Pancreas (tissue), 10 donors: ENCODE results near the gene CXADR. TPM values are rescaled to one million over a fixed set of nuclear protein-coding genes. Genes with fewer than 3 reads are reported as not detected.
"Not testable (repeated sequence)": the region's sequence is repeated elsewhere in the genome, so short reads cannot be mapped to it uniquely, and the experiment has no call there.

Source experiments
- ATAC-seq, 4 donors: fragments of 200-7000 bp; cut with Tn5 transposase; one replicate each; pipeline versions ENCODE4 v1.8.0 to v1.9.1; 2020; ENCODE audit warnings: mild to moderate bottlenecking in 4 of 4, moderate library complexity in 4 of 4
- DNase-seq, 6 donors: peaks; one replicate each; pipeline ENCODE4 v3.0.0-alpha.2; 2020
- FAIRE-seq: peaks from 2 replicates; lab custom pipeline; 2012; peaks lifted over from hg19 to GRCh38; lab: Jason Lieb, UNC
- H3K27ac ChIP-seq, 4 donors: fragments of 200-600 bp; sonication (generic); 1 replicate in 3 of 4; 2 replicates in 1 of 4; pipeline versions ENCODE4 v1.5.0 to v1.8.0; 2020
- H3K27me3 ChIP-seq, 4 donors: fragments of 200-600 bp; one replicate each; pipeline ENCODE4 v1.8.0; 2021
- H3K36me3 ChIP-seq, 3 donors: fragments of 200-600 bp; sonication (generic) in 1 of 3; one replicate each; pipeline versions ENCODE4 v1.5.0 to v1.8.0; 2020 to 2021
- H3K4me1 ChIP-seq, 3 donors: fragments of 200-600 bp; one replicate each; pipeline ENCODE4 v1.8.0; 2021
- H3K4me3 ChIP-seq, 4 donors: fragments of 200-600 bp; sonication (generic) in 2 of 4; one replicate each; pipeline versions ENCODE4 v1.5.0 to v1.8.0; 2020 to 2021
- H3K9me3 ChIP-seq, 4 donors: fragments of 200-600 bp; one replicate each; pipeline ENCODE4 v1.8.0; 2021
- WGBS, 2 donors: extraction: QIAGEN DNeasy Blood & Tissue Kit; methylation state at CpG; one replicate each; pipeline ENCODE4 v1.1.7; 2013; 5-methylcytosine and 5-hydroxymethylcytosine counted together
- intact Hi-C, 3 donors: fragments of 100-400 bp; cut with DNase I; formaldehyde crosslinking; loops; one replicate each; pipeline versions ENCODE4 v1.11.1 to v1.14.2; 2022
- polyA plus RNA-seq, 2 donors: library from polyadenylated mRNA; stranded (reverse); fragments of 200-250 nt; gene quantifications; one replicate each; pipeline ENCODE4 v1.2.3, GENCODE V29; 2013
- total RNA-seq, 6 donors: library from RNA; stranded (reverse); fragmentation: NEBNext Ultra II Directional in 4 of 6; extraction: Animal tissue kit (Norgen Biotek cat#: 25700) in 4 of 6; gene quantifications; one replicate each; pipeline versions ENCODE4 v1.2.1 to v1.2.4, GENCODE V29; 2021 to 2023
- TF ChIP-seq, protein P1 (sequence below), 4 donors: fragments of 200-600 bp; sonication (generic) in 3 of 4; IDR thresholded peaks; one replicate each; pipeline versions ENCODE4 v1.5.0 to v1.8.0; 2021; ENCODE audit warnings: antibody characterized with exemption in 4 of 4
- donor health status: healthy with polysubstance abuse.
- donor health status: DM: no; HTN: no; CAD: no; lungs with moderate emphysema.
- donor health status: DM: no; HTN: no; CAD: no.
- donor health status: control.
- donor health status: control.
- donor health status: Bipolar disorder and iron deficiency.
- donor health status: DM: yes; HTN: yes; CAD: no.
- donor health status: DM: no; HTN: no; CAD: no.
- donor health status: DM: no; HTN: no; CAD: no.
- donor health status: DM: yes; HTN: yes; CAD: no.

CXADR gene
- total and polyA plus RNA-seq, 8 donors: 5.1 to 24.8 (median 15.1) TPM

DNA sequence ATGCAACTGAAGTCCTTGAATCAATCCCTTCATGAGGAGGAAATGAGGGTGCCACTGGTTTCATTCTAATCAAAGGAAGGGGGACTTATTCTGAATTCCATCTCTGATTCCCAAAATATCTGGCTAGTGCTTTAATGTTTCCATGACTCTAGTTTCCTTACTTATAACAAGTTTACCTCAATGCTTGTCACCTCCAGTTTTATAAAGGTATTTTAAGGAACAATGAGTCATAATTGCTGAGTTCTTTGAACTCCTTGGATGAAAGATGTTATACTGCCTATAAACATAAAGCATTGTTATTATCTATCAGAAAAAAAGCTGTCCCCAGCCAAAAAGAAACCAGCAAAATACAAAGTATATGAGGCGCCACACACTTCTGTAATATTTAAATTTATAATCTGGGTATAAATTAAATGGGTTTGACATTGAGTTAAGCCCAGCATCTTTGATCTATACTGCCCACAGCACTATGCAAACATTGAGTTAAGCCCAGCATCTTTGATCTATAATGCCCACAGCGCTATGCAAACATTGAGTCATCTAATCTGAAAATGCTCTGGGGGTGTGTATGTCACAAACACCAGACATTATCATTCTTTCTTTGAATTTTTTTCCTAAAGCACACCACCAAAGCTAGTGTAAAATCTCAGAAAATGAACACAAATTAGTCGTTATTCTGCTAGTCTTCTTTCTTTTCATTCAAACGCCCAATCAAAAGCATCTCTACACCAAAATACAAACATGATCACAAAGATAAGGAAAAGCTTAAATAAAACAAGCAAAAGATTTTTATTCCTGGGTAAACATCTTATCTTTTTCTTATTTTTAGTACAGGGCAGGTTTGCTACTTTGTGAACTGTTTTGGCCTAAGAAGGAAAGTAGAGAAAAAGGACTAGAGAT, 11.5 kb upstream of the CXADR start:
- intact Hi-C loops: no loop called here
- Histone ChIP-seq H3K27ac (no peak overlapping the region), H3K27me3 (no peaks in the 10 kb centered on the region), H3K4me1 (peaks cover 0 to 3% (median 0%) of the 10 kb centered on the region in 3 donors), H3K9me3 (no peaks in the 10 kb centered on the region), H3K36me3 (no peaks in the 10 kb centered on the region), H3K4me3 (no peak overlapping the region)
- TF ChIP-seq, protein P1, sequence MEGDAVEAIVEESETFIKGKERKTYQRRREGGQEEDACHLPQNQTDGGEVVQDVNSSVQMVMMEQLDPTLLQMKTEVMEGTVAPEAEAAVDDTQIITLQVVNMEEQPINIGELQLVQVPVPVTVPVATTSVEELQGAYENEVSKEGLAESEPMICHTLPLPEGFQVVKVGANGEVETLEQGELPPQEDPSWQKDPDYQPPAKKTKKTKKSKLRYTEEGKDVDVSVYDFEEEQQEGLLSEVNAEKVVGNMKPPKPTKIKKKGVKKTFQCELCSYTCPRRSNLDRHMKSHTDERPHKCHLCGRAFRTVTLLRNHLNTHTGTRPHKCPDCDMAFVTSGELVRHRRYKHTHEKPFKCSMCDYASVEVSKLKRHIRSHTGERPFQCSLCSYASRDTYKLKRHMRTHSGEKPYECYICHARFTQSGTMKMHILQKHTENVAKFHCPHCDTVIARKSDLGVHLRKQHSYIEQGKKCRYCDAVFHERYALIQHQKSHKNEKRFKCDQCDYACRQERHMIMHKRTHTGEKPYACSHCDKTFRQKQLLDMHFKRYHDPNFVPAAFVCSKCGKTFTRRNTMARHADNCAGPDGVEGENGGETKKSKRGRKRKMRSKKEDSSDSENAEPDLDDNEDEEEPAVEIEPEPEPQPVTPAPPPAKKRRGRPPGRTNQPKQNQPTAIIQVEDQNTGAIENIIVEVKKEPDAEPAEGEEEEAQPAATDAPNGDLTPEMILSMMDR (IDR thresholded peaks at IDR 0.05): no peak
- 56% methylated on average over 4 of the region's 4 CpGs for whole genome bisulfite sequencing, 2 donors
- DNase-seq (no peak), ATAC-seq (peak in 3 of 4 donors; percentile 57 to 76 (median 72)), FAIRE-seq (no peak)

DNA sequence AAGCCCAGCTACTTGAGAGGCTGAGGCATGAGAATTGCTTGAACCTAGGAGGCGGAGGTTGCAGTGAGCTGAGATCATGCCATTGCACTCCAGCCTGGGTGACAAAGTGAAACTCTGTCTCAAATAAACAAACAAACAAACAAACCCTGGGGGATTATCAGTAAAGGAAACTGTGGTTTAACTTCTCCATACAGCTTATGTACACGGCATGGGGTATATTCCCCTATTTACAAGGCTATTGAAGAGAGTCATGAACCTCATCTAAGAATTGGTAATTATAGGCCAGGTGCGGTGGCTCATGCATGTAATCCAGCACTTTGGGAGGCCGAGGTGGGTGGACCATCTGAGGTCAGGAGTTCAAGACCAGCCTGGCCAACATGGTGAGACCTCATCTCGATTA, 9.9 kb upstream of the CXADR start:
- H3K9me3 ChIP-seq, H3K4me1 ChIP-seq, ATAC-seq, DNase-seq, H3K27ac ChIP-seq, H3K36me3 ChIP-seq, intact Hi-C loops, H3K27me3 ChIP-seq, FAIRE-seq, H3K4me3 ChIP-seq: not testable (repeated sequence)
- 87 to 88% methylated on average over 5 of the region's 5 CpGs for WGBS, 2 donors

DNA sequence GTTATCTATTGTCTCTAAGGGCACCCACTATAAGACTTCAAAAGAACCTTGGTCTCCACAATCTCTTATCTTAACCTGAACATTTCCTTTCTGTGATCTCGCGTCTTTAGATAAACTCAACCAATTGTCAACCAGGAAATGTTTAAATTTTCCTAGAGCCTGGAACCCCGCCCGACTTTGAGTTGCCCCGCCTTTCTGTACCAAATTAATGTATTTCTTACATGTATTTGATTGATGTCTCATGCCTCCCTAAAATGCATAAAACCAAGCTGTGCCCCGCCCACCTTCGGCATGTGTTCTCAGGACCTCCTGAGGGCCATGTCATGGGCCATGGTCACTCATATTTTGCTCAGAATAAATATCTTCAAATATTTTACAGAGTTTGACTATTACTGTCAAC, 5.9 kb upstream of the CXADR start:
- Histone ChIP-seq H3K4me1 (peaks cover 0 to 6% (median 0%) of the 10 kb centered on the region in 3 donors), H3K4me3 (no peak overlapping the region), H3K36me3 (no peaks in the 10 kb centered on the region), H3K27me3 (no peaks in the 10 kb centered on the region), H3K27ac (no peak overlapping the region), H3K9me3 (no peaks in the 10 kb centered on the region)
- intact Hi-C loops: no loop called here
- DNase-seq (no peak), ATAC-seq (no peak), FAIRE-seq (no peak)
- 59 to 77% methylated on average over 7 of the region's 7 CpGs for WGBS, 2 donors
- TF ChIP-seq, protein P1 (IDR thresholded peaks at IDR 0.05): no peak

DNA sequence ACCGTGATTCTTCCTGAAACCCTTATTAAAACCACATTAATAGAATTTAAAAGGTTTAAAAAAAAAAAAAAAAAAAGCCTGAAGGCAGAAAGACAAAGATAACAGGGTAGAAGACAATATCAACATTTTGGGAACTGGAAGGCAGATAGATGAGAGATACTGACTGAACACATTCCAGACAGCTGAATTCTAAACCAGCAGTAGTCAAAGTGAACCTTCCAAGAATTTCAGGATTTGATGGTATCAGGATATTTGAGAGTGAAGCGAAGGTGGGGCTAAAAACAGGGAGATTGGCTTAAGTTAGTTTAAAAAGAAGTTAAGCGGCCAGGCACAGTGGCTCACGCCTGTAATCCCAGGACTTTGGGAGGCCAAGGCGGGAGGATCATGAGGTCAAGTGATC, 5.3 kb upstream of the CXADR start:
- H3K27me3 ChIP-seq: no peaks in the 10 kb centered on the region
- TF ChIP-seq, protein P1 (IDR thresholded peaks at IDR 0.05): no peak
- H3K4me3 ChIP-seq: no peak overlapping the region
- intact Hi-C loops: no loop called here
- no peak for DNase-seq
- no peaks in the 10 kb centered on the region for H3K9me3 ChIP-seq
- no peak for FAIRE-seq
- no peak overlapping the region for H3K27ac ChIP-seq
- no peak for ATAC-seq
- 79 to 96% methylated on average over 5 of the region's 5 CpGs for WGBS, 2 donors
- no peaks in the 10 kb centered on the region for H3K36me3 ChIP-seq
- peaks cover 0 to 6% (median 0%) of the 10 kb centered on the region in 3 donors for H3K4me1 ChIP-seq

DNA sequence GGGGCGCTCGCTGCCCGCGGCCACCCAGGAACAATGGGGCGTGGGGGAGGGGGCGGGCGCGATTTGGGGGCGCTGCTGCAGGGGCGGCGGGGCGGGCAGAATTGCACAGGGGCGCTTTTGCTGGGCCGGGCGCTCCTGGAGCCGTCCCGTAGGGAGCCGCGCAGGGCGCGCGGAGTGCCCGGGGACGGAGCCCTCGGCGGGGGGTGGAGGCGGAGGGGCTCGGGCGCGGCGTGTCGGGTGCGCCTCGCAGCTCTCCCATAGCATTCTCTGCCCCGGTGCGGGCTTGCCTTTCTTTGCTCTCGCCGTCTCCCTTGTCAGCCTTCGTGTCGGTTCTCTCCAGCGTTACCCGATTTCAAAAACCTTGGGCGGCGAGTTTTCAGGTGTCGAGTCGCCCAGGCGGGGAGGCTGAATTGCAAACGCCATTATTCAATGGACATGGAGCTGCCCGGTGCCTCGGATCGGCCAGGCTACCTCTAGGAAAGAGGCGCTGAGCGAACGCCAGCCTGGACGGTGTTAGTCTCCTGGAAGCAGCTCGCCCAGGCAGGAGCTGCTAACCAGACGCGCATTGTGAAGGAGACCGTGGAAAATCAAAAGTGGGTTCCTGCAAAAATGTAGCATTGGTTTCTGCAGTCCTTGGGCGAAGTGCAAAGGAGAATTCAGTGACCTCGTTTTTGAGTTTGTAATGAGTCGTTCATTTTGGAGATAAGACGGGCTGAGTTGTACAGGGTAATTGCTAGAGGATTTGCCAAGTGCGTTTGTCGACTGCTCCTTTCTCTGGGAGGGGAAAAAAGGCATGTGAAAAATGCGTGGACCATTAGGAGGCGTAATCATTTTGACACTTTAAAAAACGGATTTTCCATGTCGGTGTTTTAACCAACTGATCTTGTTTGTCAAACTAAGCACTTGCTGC, 626 bp downstream of the CXADR start:
- ATAC-seq (peak; percentile 51 to 68 (median 64)), DNase-seq (peak; percentile 34 to 78 (median 58)), FAIRE-seq (no peak)
- H3K4me3 ChIP-seq: peak overlapping the region; percentile 67 to 87 (median 79)
- 1% methylated on average over 40 to 69 of the region's 69 CpGs for WGBS, 2 donors
- H3K27me3 ChIP-seq: no peaks in the 10 kb centered on the region
- H3K4me1 ChIP-seq: peaks cover 0 to 6% (median 0%) of the 10 kb centered on the region in 3 donors
- TF ChIP-seq, protein P1 (IDR thresholded peaks at IDR 0.05): no peak
- H3K36me3 ChIP-seq: no peaks in the 10 kb centered on the region
- H3K9me3 ChIP-seq: no peaks in the 10 kb centered on the region
- peak overlapping the region; percentile 94 to 98 (median 96) for H3K27ac ChIP-seq
- intact Hi-C loops: no loop called here
